K562 (cell line): ENCODE measurements around the gene MRM3. TPM values are rescaled to one million over a fixed set of nuclear protein-coding genes. Genes with fewer than 3 reads are reported as not detected.

ENCODE experiments used
- ATAC-seq: fragments of 200-7000 bp; cut with Tn5 transposase; 3 replicates; pipeline ENCODE4 v1.9.1; 2020; ENCODE audit warnings: moderate library complexity
- BruUV-seq: library from RNA; stranded (reverse); fragments of 400-500 nt; replicated peaks from 2 replicates; lab custom pipeline; 2021; lab: Mats Ljungman, UMichigan
- CTCF ChIA-PET: fragments of 300-600 bp; formaldehyde crosslinking; extraction: SDS; loops from one replicate; lab custom pipeline; 2021; ENCODE audit warnings: low intra/inter-chr PET ratio; lab: Yijun Ruan, JAX
- POLR2A ChIA-PET: fragments of 300-600, 350-650 bp; sonication (Branson Sonifier 250); formaldehyde crosslinking; extraction: SDS; loops from one replicate; lab custom pipeline; 2021; ENCODE audit warnings: antibody characterized with exemption, inconsistent platforms; lab: Yijun Ruan, JAX
- DNase-seq, 4 experiments: peaks; one replicate each; pipeline versions ENCODE4 v3.0.0 to v3.0.0-alpha.2; 2011 to 2018; ENCODE audit warnings: low spot score in 3 of 4, mixed read lengths in 3 of 4; ENCODE audit errors: extremely low read depth in 1 of 4
- FAIRE-seq: peaks from 2 replicates; lab custom pipeline; 2011; peaks lifted over from hg19 to GRCh38; lab: Jason Lieb, UNC
- H2AFZ ChIP-seq: 2 replicates; pipeline ENCODE4 v1.6.0; 2011; ENCODE audit warnings: low read depth, low read length, control low read depth, inconsistent platforms
- H3K27ac ChIP-seq: fragments of 200-600 bp; 3 replicates; pipeline ENCODE4 v1.8.0; 2011; ENCODE audit warnings: low read depth, mild to moderate bottlenecking, control low read depth, inconsistent platforms, low read length, moderate library complexity, mixed read lengths; ENCODE audit errors: extremely low read depth
- H3K27me3 ChIP-seq, 2 experiments: fragments of 300-600 bp in 1 of 2; 2 replicates in 1 of 2; 3 replicates in 1 of 2; pipeline versions ENCODE4 v1.6.0 to v1.8.0; 2011; ENCODE audit warnings: inconsistent platforms in 2 of 2, low read length in 2 of 2, mild to moderate bottlenecking in 1 of 2, mixed read lengths in 1 of 2, moderate library complexity in 1 of 2; ENCODE audit not compliant: control insufficient read depth in 2 of 2, insufficient read depth in 2 of 2
- H3K36me3 ChIP-seq: fragments of 300-600 bp; 3 replicates; pipeline ENCODE4 v1.8.0; 2011; ENCODE audit warnings: mild to moderate bottlenecking, low read length, inconsistent platforms; ENCODE audit not compliant: control insufficient read depth, insufficient read depth
- H3K4me1 ChIP-seq, 2 experiments: fragments of 200-600 bp in 1 of 2; replicated peaks in 1 of 2; 2 replicates in 1 of 2; 3 replicates in 1 of 2; pipeline versions ENCODE4 v1.5.1 to v1.8.0; 2011; ENCODE audit warnings: inconsistent platforms in 2 of 2, low read length in 2 of 2, mild to moderate bottlenecking in 1 of 2, mixed read lengths in 1 of 2, moderate library complexity in 1 of 2; ENCODE audit not compliant: control insufficient read depth in 2 of 2, insufficient read depth in 2 of 2
- H3K4me2 ChIP-seq: 2 replicates; pipeline ENCODE4 v1.6.1; 2011; ENCODE audit warnings: low read length, control low read depth, inconsistent platforms, mixed read lengths; ENCODE audit not compliant: insufficient read depth
- H3K4me3 ChIP-seq: fragments of 200-600 bp; sonication (generic), shearing (Covaris generic); 2 replicates; pipeline ENCODE4 v1.5.1; 2016; ENCODE audit warnings: control low read depth, inconsistent platforms
- H3K79me2 ChIP-seq: fragments of 200-600 bp; 3 replicates; pipeline ENCODE4 v1.8.0; 2011; ENCODE audit warnings: low read length, inconsistent platforms; ENCODE audit not compliant: control insufficient read depth, insufficient read depth
- H3K9ac ChIP-seq, 2 experiments: 2 replicates each; pipeline versions ENCODE4 v1.6.0 to v1.6.1; 2011; ENCODE audit warnings: low read depth in 2 of 2, low read length in 2 of 2, control low read depth in 1 of 2, inconsistent platforms in 1 of 2, mild to moderate bottlenecking in 1 of 2, mixed read lengths in 1 of 2; ENCODE audit not compliant: insufficient read depth in 1 of 2
- H3K9me1 ChIP-seq: one replicate; pipeline ENCODE4 v1.6.0; 2011; ENCODE audit warnings: inconsistent platforms, mild to moderate bottlenecking, low read length, moderate library complexity; ENCODE audit not compliant: control insufficient read depth, insufficient read depth
- H3K9me3 ChIP-seq: replicated peaks from 2 replicates; pipeline ENCODE4 v1.5.1; 2011; ENCODE audit warnings: low read depth, low read length, inconsistent platforms; ENCODE audit not compliant: control insufficient read depth, insufficient read depth
- H4K20me1 ChIP-seq: replicated peaks from 2 replicates; pipeline ENCODE4 v1.6.1; 2011; ENCODE audit warnings: low read length, inconsistent platforms, mixed read lengths; ENCODE audit not compliant: control insufficient read depth, insufficient read depth
- ERF ChIP-seq: fragments of 450-650 bp; formaldehyde crosslinking; IDR thresholded peaks from 2 replicates; pipeline ENCODE4 v1.4.0; 2020; ENCODE audit warnings: mild to moderate bottlenecking, mixed read lengths
- HLTF ChIP-seq: fragments of 450-650 bp; IDR thresholded peaks from 2 replicates; pipeline ENCODE4 v1.6.1; 2016
- HNRNPL ChIP-seq: fragments of 200-400 bp; formaldehyde crosslinking; IDR thresholded peaks from 2 replicates; pipeline ENCODE4 v1.6.1; 2017; ENCODE audit warnings: low read depth, mild to moderate bottlenecking, low read length
- NFIC ChIP-seq: fragments of 450-650 bp; IDR thresholded peaks from 2 replicates; pipeline ENCODE4 v1.6.1; 2017; ENCODE audit warnings: mild to moderate bottlenecking, inconsistent platforms
- THRAP3 ChIP-seq: fragments of 450-650 bp; IDR thresholded peaks from 2 replicates; pipeline ENCODE4 v1.6.1; 2016; ENCODE audit warnings: mild to moderate bottlenecking, inconsistent platforms, borderline replicate concordance
- ZBTB1 ChIP-seq: sonication (generic); formaldehyde crosslinking; IDR thresholded peaks from 2 replicates; pipeline ENCODE4 v1.8.1; 2023; ENCODE audit warnings: missing genetic modification reagents, low read depth, mild to moderate bottlenecking, borderline replicate concordance
- ZFP30 ChIP-seq: fragments of 250-450 bp; sonication (Bioruptor Pico); IDR thresholded peaks from 2 replicates; pipeline ENCODE4 v1.8.0; 2022; ENCODE audit warnings: moderate library complexity, mild to moderate bottlenecking, inconsistent platforms, borderline replicate concordance
- ZNF77 ChIP-seq: fragments of 250-450 bp; sonication (Bioruptor Pico); IDR thresholded peaks from 2 replicates; pipeline ENCODE4 v1.5.0; 2020
- ZNF780A ChIP-seq: fragments of 250-450 bp; sonication (Bioruptor Pico); IDR thresholded peaks from 2 replicates; pipeline ENCODE4 v1.5.0; 2021; ENCODE audit warnings: mild to moderate bottlenecking
- ZNF830 ChIP-seq: fragments of 250-450 bp; sonication (Bioruptor Pico); IDR thresholded peaks from 2 replicates; pipeline ENCODE4 v1.5.0; 2021; ENCODE audit warnings: mild to moderate bottlenecking
- WGBS: fragments of 100-300 bp; shearing (Covaris generic); methylation state at CpG from one replicate; pipeline ENCODE4 v1.1.6; 2016; ENCODE audit warnings: low coverage, mixed read lengths; ENCODE audit not compliant: insufficient coverage; ENCODE audit errors: missing lambda C conversion rate; 5-methylcytosine and 5-hydroxymethylcytosine counted together
- in situ Hi-C: fragments of 300-500 bp; cut with MboI; formaldehyde crosslinking; loops from 4 replicates; pipeline ENCODE4 v1.15.0; 2018; ENCODE audit warnings: inconsistent platforms, mixed read lengths
- intact Hi-C: fragments of 100-400 bp; cut with micrococcal nuclease; formaldehyde crosslinking; loops from 2 replicates; pipeline ENCODE4 v1.14.2; 2022
- polyA plus RNA-seq, 8 experiments: library from polyadenylated mRNA; depleted of rRNA in 4 of 8; stranded (reverse) in 5 of 8; unstranded in 3 of 8; fragments of >200 nt; fragmentation: Nextera tagmentation in 2 of 8; fragmentation: Illumina TruSeq in 1 of 8; extraction: Ambion mirVana in 2 of 8; extraction: Trizol in 1 of 8; gene quantifications; 2 replicates each; pipeline versions ENCODE4 v1.2.1 to v1.2.3, GENCODE V29; 2011 to 2014; ENCODE audit warnings: inconsistent platforms in 1 of 8, missing spikeins in 1 of 8
- total RNA-seq, 7 experiments: library from RNA; depleted of rRNA in 6 of 7; stranded (reverse); fragments of >200 nt in 6 of 7; fragmentation: Illumina TruSeq in 2 of 7; extraction: Trizol in 2 of 7; gene quantifications; 2 replicates each; pipeline versions ENCODE4 v1.2.1 to v1.2.3, GENCODE V29; 2011 to 2021; ENCODE audit warnings: low replicate concordance in 1 of 7
- TF ChIP-seq, protein P1 (sequence below): sonication (generic); formaldehyde crosslinking; IDR thresholded peaks from 2 replicates; pipeline ENCODE4 v1.8.1; 2023; ENCODE audit warnings: mild to moderate bottlenecking, missing genetic modification reagents, moderate library complexity
- TF ChIP-seq, protein P2 (sequence below): fragments of 250-450 bp; sonication (Bioruptor Pico); IDR thresholded peaks from 2 replicates; pipeline ENCODE4 v1.5.0; 2021; ENCODE audit warnings: mild to moderate bottlenecking, moderate library complexity
- TF ChIP-seq, protein P3 (sequence below): fragments of 250-450 bp; sonication (Bioruptor Pico); IDR thresholded peaks from 2 replicates; pipeline ENCODE4 v1.8.0; 2021; ENCODE audit warnings: borderline replicate concordance, mild to moderate bottlenecking, moderate library complexity; ENCODE audit not compliant: poor library complexity, severe bottlenecking
- TF ChIP-seq, protein P4 (sequence below): fragments of 450-650 bp; IDR thresholded peaks from 2 replicates; pipeline ENCODE4 v1.6.1; 2016; ENCODE audit warnings: mild to moderate bottlenecking

MRM3 gene
- total and polyA plus RNA-seq, 9 of the 15 experiments (the other 6 are each of a cell fraction or from before 2014, with no cell fraction given): 2.4 to 24.8 (median 18.3) TPM

DNA sequence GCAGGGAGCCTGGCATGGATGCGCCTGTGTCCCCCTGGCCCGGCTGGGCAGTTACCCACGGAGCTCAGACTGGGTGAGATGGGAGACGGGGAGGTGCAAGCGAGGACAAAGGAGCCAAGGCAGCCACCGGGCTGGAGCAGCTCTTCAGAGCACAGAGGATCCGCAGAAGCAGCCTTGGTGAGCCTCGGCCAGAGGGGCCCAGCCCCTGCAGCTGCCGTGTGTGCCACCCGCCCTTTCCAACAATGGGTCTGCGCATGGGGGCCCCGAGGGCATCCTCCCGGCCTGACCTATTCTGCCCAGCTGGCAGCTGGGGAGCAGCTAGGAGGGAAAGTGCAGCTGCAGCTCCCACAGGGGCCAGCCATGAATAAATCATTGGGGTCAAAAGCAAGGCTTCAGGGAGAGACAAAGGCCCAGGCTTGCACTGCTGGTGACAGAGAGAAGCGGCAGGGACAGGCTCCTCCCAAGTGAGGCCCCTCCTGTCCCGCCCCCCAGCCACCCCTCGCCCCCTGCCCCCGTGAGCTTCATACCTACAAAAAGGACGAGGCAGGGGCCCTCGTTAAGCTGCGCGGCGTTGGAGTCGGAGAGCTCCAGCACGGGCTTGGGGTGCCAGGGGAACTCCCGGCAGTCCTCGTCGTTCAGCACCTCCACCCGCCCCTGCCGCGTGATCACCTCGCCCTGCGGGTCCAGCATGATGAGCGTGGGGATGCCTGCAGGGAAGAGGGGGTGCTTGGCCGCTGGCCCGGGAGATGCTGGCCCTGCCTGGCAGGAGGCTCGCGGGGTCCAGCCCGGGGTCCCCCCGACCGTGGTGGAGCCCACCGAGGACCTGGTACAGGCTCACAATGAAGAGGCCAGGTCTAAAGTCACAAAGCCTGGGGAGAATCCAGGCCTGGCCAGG is 22.6 kb downstream of the MRM3 start:
- ATAC-seq: no peak
- Histone ChIP-seq H2AFZ (no peak overlapping the region), H3K4me1 (peaks cover 0 to 4% of the 10 kb centered on the region in 2 experiments; a peak in 2 of 5 replicates), H3K79me2 (no peaks in the 10 kb centered on the region), H3K9me3 (no peaks in the 10 kb centered on the region), H3K27me3 (peaks cover 24 to 64% of the 10 kb centered on the region in 2 experiments), H3K9ac (no peak overlapping the region), H3K9me1 (no peaks in the 10 kb centered on the region), H3K4me2 (no peak overlapping the region), H3K4me3 (no peak overlapping the region), H3K27ac (no peak overlapping the region), H4K20me1 (no peaks in the 10 kb centered on the region), H3K36me3 (no peaks in the 10 kb centered on the region)
- no peak for DNase-seq
- BruUV-seq: no TSS peak
- intact Hi-C loops (loop anchor here (5.0 kb wide), 1 partner anchor 178 kb away; no protein-coding TSS in a partner anchor), in situ Hi-C loops (no loop called here)
- FAIRE-seq: no peak
- ChIA-PET CTCF (no interaction called here), POLR2A (no interaction called here)
- 3% methylated on average over 11 of the region's 41 CpGs for WGBS
- TF ChIP-seq ERF (CRISPR knock-in tag) (no peak), ZNF780A (CRISPR knock-in tag) (no peak), HLTF (no peak), ZFP30 (CRISPR knock-in tag) (no peak), THRAP3 (no peak), ZNF77 (CRISPR knock-in tag) (no peak), NFIC (no peak), HNRNPL (no peak), ZBTB1 (CRISPR knock-in tag) (no peak), ZNF830 (CRISPR knock-in tag) (no peak)
- TF ChIP-seq, protein P1, sequence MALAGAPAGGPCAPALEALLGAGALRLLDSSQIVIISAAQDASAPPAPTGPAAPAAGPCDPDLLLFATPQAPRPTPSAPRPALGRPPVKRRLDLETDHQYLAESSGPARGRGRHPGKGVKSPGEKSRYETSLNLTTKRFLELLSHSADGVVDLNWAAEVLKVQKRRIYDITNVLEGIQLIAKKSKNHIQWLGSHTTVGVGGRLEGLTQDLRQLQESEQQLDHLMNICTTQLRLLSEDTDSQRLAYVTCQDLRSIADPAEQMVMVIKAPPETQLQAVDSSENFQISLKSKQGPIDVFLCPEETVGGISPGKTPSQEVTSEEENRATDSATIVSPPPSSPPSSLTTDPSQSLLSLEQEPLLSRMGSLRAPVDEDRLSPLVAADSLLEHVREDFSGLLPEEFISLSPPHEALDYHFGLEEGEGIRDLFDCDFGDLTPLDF (CRISPR knock-in tag): no peak
- TF ChIP-seq, protein P2, sequence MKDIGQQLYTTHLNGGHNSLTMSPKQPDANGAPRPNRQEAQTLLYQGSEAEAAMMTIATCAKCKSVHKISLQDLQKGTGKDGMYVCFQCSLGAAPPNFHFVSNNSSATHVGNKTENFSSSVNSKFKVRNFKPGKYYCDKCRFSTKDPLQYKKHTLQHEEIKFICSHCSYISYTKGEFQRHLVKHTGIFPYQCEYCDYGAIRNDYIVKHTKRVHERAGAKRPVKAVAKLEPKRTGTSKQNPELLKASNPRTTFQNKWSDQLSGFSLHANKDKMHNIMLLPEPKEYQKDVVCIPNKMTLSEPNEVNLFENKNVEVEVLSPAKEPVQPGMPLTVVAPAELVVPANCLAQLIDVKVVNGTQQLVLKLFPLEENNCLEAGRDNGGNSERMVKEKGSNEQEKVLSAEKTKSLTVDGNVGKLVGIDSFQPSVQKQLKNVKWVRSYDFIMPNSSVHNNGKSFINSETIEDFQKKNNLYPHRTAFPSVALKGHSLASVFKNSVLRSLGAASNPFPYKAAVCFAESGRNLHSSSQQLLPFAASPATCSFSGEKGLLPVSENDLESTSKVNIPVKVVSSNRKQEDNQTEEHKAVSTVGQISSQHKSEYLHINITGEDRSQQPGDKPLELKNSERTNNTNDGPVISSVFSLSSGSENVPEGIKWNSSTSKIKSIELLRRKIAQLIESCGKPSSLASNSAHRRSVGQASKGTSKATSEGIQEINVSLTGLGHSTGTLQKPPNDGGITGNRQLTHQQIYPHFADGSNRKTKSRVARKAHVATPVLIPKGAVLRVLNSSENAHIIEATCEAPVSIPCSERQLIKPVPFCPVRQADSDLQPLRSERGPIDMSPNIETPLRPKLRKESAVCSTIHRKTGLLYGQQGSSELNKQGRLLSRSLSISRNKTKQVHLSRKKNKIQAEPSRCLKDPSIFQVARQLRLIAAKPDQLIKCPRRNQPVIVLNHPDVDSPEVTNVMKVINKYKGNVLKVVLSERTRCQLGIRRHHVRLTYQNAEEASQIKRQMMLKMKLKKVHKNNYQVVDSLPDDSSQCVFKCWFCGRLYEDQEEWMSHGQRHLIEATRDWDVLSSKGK (CRISPR knock-in tag): no peak
- TF ChIP-seq, protein P3, sequence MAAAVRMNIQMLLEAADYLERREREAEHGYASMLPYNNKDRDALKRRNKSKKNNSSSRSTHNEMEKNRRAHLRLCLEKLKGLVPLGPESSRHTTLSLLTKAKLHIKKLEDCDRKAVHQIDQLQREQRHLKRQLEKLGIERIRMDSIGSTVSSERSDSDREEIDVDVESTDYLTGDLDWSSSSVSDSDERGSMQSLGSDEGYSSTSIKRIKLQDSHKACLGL (CRISPR knock-in tag): no peak
- TF ChIP-seq, protein P4, sequence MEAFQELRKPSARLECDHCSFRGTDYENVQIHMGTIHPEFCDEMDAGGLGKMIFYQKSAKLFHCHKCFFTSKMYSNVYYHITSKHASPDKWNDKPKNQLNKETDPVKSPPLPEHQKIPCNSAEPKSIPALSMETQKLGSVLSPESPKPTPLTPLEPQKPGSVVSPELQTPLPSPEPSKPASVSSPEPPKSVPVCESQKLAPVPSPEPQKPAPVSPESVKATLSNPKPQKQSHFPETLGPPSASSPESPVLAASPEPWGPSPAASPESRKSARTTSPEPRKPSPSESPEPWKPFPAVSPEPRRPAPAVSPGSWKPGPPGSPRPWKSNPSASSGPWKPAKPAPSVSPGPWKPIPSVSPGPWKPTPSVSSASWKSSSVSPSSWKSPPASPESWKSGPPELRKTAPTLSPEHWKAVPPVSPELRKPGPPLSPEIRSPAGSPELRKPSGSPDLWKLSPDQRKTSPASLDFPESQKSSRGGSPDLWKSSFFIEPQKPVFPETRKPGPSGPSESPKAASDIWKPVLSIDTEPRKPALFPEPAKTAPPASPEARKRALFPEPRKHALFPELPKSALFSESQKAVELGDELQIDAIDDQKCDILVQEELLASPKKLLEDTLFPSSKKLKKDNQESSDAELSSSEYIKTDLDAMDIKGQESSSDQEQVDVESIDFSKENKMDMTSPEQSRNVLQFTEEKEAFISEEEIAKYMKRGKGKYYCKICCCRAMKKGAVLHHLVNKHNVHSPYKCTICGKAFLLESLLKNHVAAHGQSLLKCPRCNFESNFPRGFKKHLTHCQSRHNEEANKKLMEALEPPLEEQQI: no peak
